Ascending aorta (tissue), 2 donors: ENCODE results near the gene ST7L. TPM values are rescaled to one million over a fixed set of nuclear protein-coding genes. Genes with fewer than 3 reads are reported as not detected.

Experiments used
- DNase-seq, 2 donors: peaks; one replicate each; pipeline ENCODE4 v3.0.0-alpha.2; 2019; ENCODE audit warnings: low spot score in 2 of 2
- H3K27ac ChIP-seq, 2 donors: fragments of 200-600 bp; sonication (generic); one replicate each; pipeline ENCODE4 v1.5.1; 2016 to 2017; ENCODE audit warnings: mild to moderate bottlenecking in 1 of 2
- H3K27me3 ChIP-seq: fragments of 200-600 bp; sonication (generic); one replicate; pipeline ENCODE4 v1.5.1; 2017
- H3K36me3 ChIP-seq, 2 donors: fragments of 200-600 bp; sonication (generic); one replicate each; pipeline ENCODE4 v1.5.1; 2016
- H3K4me1 ChIP-seq, 2 donors: fragments of 200-600 bp; sonication (generic); one replicate each; pipeline ENCODE4 v1.5.1; 2016 to 2017; ENCODE audit warnings: mild to moderate bottlenecking in 1 of 2
- H3K4me3 ChIP-seq, 2 donors: fragments of 200-600 bp; sonication (generic); one replicate each; pipeline ENCODE4 v1.5.1; 2016 to 2017; ENCODE audit warnings: mild to moderate bottlenecking in 1 of 2
- H3K9me3 ChIP-seq, 2 donors: fragments of 200-600 bp; sonication (generic); one replicate each; pipeline ENCODE4 v1.5.1; 2016
- CTCF ChIP-seq, 3 experiments: fragments of 200-600 bp in 2 of 3; fragments of 450-650 bp in 1 of 3; sonication (generic) in 2 of 3; IDR thresholded peaks; one replicate each; pipeline ENCODE4 v1.5.1; 2016 to 2019; ENCODE audit warnings: antibody characterized with exemption in 3 of 3, mild to moderate bottlenecking in 1 of 3, moderate library complexity in 1 of 3
- intact Hi-C: fragments of 100-400 bp; cut with DNase I; formaldehyde crosslinking; loops from one replicate; pipeline ENCODE4 v1.15.1; 2023
- total RNA-seq: library from RNA; depleted of rRNA; stranded (reverse); fragments of >200 nt; gene quantifications from one replicate; pipeline ENCODE4 v1.1.0, GENCODE V29; 2016

Gene ST7L
- total RNA-seq, 1 donor from 2014 or later, result 4.0 TPM

- Histone ChIP-seq H3K9me3 (no peaks in the 10 kb centered on the region), H3K27ac (peak overlapping the region in 1 of 2 donors; percentile 15), H3K4me3 (peak overlapping the region; percentile 76 to 77), H3K4me1 (peaks cover 4 to 11% of the 10 kb centered on the region in 2 donors), H3K27me3 (no peaks in the 10 kb centered on the region), H3K36me3 (no peaks in the 10 kb centered on the region)
- no peak for TF ChIP-seq CTCF (IDR thresholded peaks at IDR 0.05)
- intact Hi-C loops, result loop anchor here (10.0 kb wide), 1 partner anchor 165 kb away; the partner anchor contains the start of gene MOV10
- DNase-seq, result no peak
Measured at GRCh38 chr1:112509660-112510178, 109.2 kb downstream of the ST7L start.

GRCh38 chr1:112509005-112509659 lies 109.8 kb downstream of the ST7L start:
- intact Hi-C loops, result loop anchor here (10.0 kb wide), 1 partner anchor 166 kb away; the partner anchor contains the start of gene MOV10
- H3K4me3 ChIP-seq, result peak overlapping the region; percentile 76 to 77
- peak overlapping the region in 1 of 2 donors; percentile 15 for H3K27ac ChIP-seq
- no peak for TF ChIP-seq CTCF (IDR thresholded peaks at IDR 0.05)
- H3K36me3 ChIP-seq, result no peaks in the 10 kb centered on the region
- peaks cover 4 to 11% of the 10 kb centered on the region in 2 donors for H3K4me1 ChIP-seq
- no peaks in the 10 kb centered on the region for H3K27me3 ChIP-seq
- DNase-seq, result no peak
- H3K9me3 ChIP-seq, result no peaks in the 10 kb centered on the region

GRCh38 chr1:112508278-112509004 lies 110.5 kb downstream of the ST7L start, which contains the start of gene WNT2B:
TSS of gene WNT2B (plus strand) at chr1:112508965. CDS start at chr1:112509263, 298 bp downstream.
- no peak for TF ChIP-seq CTCF (IDR thresholded peaks at IDR 0.05)
- Histone ChIP-seq H3K36me3 (no peaks in the 10 kb centered on the region), H3K4me1 (peaks cover 4 to 11% of the 10 kb centered on the region in 2 donors), H3K27me3 (no peaks in the 10 kb centered on the region), H3K9me3 (no peaks in the 10 kb centered on the region), H3K4me3 (peak within 1 kb of the TSS; percentile 76 to 77), H3K27ac (peak within 1 kb of the TSS in 1 of 2 donors; percentile 15)
- DNase-seq, result no peak
- intact Hi-C loops, result loop anchor here (10.0 kb wide), 1 partner anchor 166 kb away; the partner anchor contains the start of gene MOV10

- TF ChIP-seq CTCF (IDR thresholded peaks at IDR 0.05), result no peak
- DNase-seq, result no peak
- H3K9me3 ChIP-seq, result no peaks in the 10 kb centered on the region
- H3K27me3 ChIP-seq, result no peaks in the 10 kb centered on the region
- H3K4me3 ChIP-seq, result peak overlapping the region; percentile 76 to 77
- no peak overlapping the region for H3K27ac ChIP-seq
- intact Hi-C loops, result loop anchor here (10.0 kb wide), 1 partner anchor 167 kb away; the partner anchor contains the start of gene MOV10
- peaks cover 4 to 11% of the 10 kb centered on the region in 2 donors for H3K4me1 ChIP-seq
- H3K36me3 ChIP-seq, result no peaks in the 10 kb centered on the region
Measured at GRCh38 chr1:112507921-112508277, 111.0 kb downstream of the ST7L start.

GRCh38 chr1:112507336-112507735 lies 111.6 kb downstream of the ST7L start:
- Histone ChIP-seq H3K4me3 (peak overlapping the region in 1 of 2 donors; percentile 77), H3K27ac (no peak overlapping the region), H3K9me3 (no peaks in the 10 kb centered on the region), H3K27me3 (no peaks in the 10 kb centered on the region), H3K4me1 (peaks cover 4 to 11% of the 10 kb centered on the region in 2 donors), H3K36me3 (no peaks in the 10 kb centered on the region)
- intact Hi-C loops, result loop anchor here (10.0 kb wide), 1 partner anchor 167 kb away; the partner anchor contains the start of gene MOV10
- no peak for TF ChIP-seq CTCF (IDR thresholded peaks at IDR 0.05)
- no peak for DNase-seq
